Caco-2 (cell line): ENCODE measurements around the gene PFDN5. TPM values are rescaled to one million over a fixed set of nuclear protein-coding genes. Genes with fewer than 3 reads are reported as not detected.
A peak's percentile ranks its signal among the peaks of the same experiment; 100 is the strongest.

ENCODE experiments used
- BruUV-seq: library from RNA; stranded (reverse); fragments of 400-500 nt; replicated peaks from 2 replicates; lab custom pipeline; 2021; lab: Mats Ljungman, UMichigan
- CTCF ChIA-PET: fragments of 300-600 bp; sonication (Branson Sonifier 250); formaldehyde crosslinking; loops from one replicate; lab custom pipeline; 2022; ENCODE audit warnings: antibody characterized with exemption; lab: Charles Lee
- POLR2A ChIA-PET: fragments of 300-600 bp; sonication (Branson Sonifier 250); formaldehyde crosslinking; loops from one replicate; lab custom pipeline; 2022; ENCODE audit warnings: antibody characterized with exemption; lab: Charles Lee
- DNase-seq, 2 experiments: peaks; one replicate each; pipeline versions ENCODE4 v3.0.0 to v3.0.0-alpha.2; 2020 to 2022
- H3K27me3 ChIP-seq: replicated peaks from 2 replicates; pipeline ENCODE4 v1.6.0; 2011; ENCODE audit warnings: low read length; ENCODE audit not compliant: control insufficient read depth, insufficient read depth
- H3K36me3 ChIP-seq: 2 replicates; pipeline ENCODE4 v1.5.1; 2011; ENCODE audit warnings: low read length; ENCODE audit not compliant: control insufficient read depth, insufficient read depth
- H3K4me1 ChIP-seq: fragments of 250-450 bp; sonication (Bioruptor Pico); 2 replicates; pipeline ENCODE4 v1.5.1; 2020; ENCODE audit warnings: mild to moderate bottlenecking
- H3K4me3 ChIP-seq: 2 replicates; pipeline ENCODE4 v1.5.1; 2011; ENCODE audit warnings: low read depth, mild to moderate bottlenecking, control low read depth, low read length
- H3K9me3 ChIP-seq: fragments of 250-450 bp; sonication (Bioruptor Pico); 2 replicates; pipeline ENCODE4 v1.5.1; 2020; ENCODE audit warnings: mild to moderate bottlenecking, moderate library complexity
- H3K27ac Mint-ChIP-seq: one replicate; pipeline ENCODE4 v1.8.0; 2022; ENCODE audit warnings: mixed read lengths; ENCODE audit not compliant: unreplicated experiment
- H3K27me3 Mint-ChIP-seq: one replicate; pipeline ENCODE4 v1.8.0; 2022; ENCODE audit warnings: mixed read lengths; ENCODE audit not compliant: insufficient read depth, unreplicated experiment
- H3K36me3 Mint-ChIP-seq: one replicate; pipeline ENCODE4 v1.8.0; 2022; ENCODE audit warnings: mild to moderate bottlenecking, mixed read lengths; ENCODE audit not compliant: insufficient read depth, unreplicated experiment
- H3K4me1 Mint-ChIP-seq: one replicate; pipeline ENCODE4 v1.8.0; 2022; ENCODE audit warnings: low read depth, mixed read lengths; ENCODE audit not compliant: unreplicated experiment
- H3K4me3 Mint-ChIP-seq: one replicate; pipeline ENCODE4 v1.8.0; 2022; ENCODE audit warnings: mild to moderate bottlenecking, moderate library complexity, mixed read lengths; ENCODE audit not compliant: unreplicated experiment
- H3K9me3 Mint-ChIP-seq: one replicate; pipeline ENCODE4 v1.8.0; 2022; ENCODE audit warnings: mixed read lengths; ENCODE audit not compliant: unreplicated experiment
- intact Hi-C: fragments of 100-400 bp; cut with micrococcal nuclease; formaldehyde crosslinking; loops from one replicate; pipeline ENCODE4 v1.10.0; 2022; ENCODE audit not compliant: unreplicated experiment
- total RNA-seq: library from RNA; stranded (reverse); gene quantifications from 2 replicates; pipeline ENCODE4 v1.2.3, GENCODE V29; 2022
- TF ChIP-seq, protein P1 (sequence below), 2 experiments: fragments of 200-600 bp in 1 of 2; IDR thresholded peaks; 1 replicate in 1 of 2; 2 replicates in 1 of 2; pipeline versions ENCODE4 v1.5.1 to v1.8.0; 2011 to 2022; ENCODE audit warnings: antibody characterized with exemption in 1 of 2, control low read depth in 1 of 2, inconsistent platforms in 1 of 2, low read depth in 1 of 2, low read length in 1 of 2, mild to moderate bottlenecking in 1 of 2, moderate library complexity in 1 of 2; ENCODE audit not compliant: insufficient read depth in 1 of 2, severe bottlenecking in 1 of 2, unreplicated experiment in 1 of 2

The PFDN5 gene
- total RNA-seq, 1 experiment from 2014 or later: 251 TPM

DNA sequence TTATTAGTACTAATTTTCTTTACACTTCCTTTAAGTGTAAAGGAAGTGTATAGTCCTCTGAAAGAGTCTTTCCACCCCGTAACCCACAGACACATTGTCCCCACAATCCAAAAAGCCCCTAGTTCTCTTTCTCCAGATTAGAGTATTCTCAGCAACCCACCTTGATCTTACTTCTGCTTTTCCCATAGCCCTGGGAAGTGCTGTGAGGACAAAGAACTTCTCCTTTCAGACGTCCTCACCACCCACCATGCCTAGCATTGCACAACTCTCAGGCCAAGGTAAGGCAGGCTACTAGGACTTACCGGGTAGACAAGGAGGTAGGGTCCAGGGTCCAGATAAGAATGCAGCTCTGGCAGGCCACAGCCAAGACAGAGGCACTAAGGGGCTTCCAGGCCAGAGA, 18.7 kb downstream of the PFDN5 start:
- Histone ChIP-seq H3K4me1 (no peaks in the 10 kb centered on the region), H3K4me3 (no peak overlapping the region), H3K36me3 (no peaks in the 10 kb centered on the region; the same call in none of the 2 replicates), H3K27me3 (no peaks in the 10 kb centered on the region), H3K9me3 (no peaks in the 10 kb centered on the region)
- POLR2A ChIA-PET: no interaction called here
- DNase-seq: no peak
- Mint-ChIP-seq H3K36me3 (peaks cover 27% of the 10 kb centered on the region), H3K27ac (no peak overlapping the region), H3K9me3 (no peaks in the 10 kb centered on the region), H3K27me3 (no peaks in the 10 kb centered on the region), H3K4me3 (no peak overlapping the region), H3K4me1 (no peaks in the 10 kb centered on the region)
- CTCF ChIA-PET: no interaction called here
- intact Hi-C loops: no loop called here
- no TSS peak for BruUV-seq
- TF ChIP-seq, protein P1, sequence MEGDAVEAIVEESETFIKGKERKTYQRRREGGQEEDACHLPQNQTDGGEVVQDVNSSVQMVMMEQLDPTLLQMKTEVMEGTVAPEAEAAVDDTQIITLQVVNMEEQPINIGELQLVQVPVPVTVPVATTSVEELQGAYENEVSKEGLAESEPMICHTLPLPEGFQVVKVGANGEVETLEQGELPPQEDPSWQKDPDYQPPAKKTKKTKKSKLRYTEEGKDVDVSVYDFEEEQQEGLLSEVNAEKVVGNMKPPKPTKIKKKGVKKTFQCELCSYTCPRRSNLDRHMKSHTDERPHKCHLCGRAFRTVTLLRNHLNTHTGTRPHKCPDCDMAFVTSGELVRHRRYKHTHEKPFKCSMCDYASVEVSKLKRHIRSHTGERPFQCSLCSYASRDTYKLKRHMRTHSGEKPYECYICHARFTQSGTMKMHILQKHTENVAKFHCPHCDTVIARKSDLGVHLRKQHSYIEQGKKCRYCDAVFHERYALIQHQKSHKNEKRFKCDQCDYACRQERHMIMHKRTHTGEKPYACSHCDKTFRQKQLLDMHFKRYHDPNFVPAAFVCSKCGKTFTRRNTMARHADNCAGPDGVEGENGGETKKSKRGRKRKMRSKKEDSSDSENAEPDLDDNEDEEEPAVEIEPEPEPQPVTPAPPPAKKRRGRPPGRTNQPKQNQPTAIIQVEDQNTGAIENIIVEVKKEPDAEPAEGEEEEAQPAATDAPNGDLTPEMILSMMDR (IDR thresholded peaks at IDR 0.05; ENCODE audit: insufficient read depth in 1 of 2, low read depth in 1 of 2, low read length in 1 of 2, severe bottlenecking in 1 of 2, unreplicated experiment in 1 of 2): no peak

DNA sequence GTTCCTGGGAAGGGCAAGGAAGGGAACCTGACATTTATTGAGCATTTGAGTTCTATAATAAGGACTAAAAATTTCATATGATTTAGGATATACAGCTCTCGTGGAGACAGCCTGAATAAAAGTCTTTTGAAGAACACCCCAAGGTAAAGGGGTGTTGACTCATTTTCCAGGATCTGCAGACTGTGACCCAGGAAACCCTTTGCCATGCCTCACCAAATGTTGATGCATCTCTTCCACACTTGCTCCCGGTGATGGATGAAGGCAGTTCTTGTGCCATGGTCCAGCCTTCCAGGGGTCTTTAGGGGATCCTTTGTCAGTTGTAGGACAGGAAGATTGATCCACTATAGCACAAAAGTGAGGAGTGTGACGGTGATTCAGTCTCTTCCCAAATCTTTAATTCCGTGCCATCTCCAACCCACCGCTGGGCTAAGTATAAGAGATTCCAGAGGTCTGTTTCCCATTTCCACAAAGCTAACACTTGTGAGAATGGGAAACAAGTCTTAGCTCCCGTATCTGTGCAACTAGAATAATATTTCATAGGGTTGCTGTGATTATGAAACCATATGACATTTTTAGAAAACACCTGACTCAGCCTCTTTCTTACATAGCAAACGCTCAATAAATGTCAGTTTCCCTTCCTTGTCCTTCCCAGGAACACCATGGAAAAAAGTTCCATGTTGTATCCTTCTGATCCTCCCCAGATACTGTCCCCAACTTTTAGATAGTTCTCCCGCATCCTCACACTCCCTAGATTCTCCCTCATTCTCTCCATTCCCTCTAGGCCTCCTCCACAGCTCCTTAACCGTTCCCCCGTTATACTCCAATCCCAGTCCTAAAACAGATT, 25.2 kb downstream of the PFDN5 start:
- Mint-ChIP-seq H3K4me1 (peaks cover 13% of the 10 kb centered on the region), H3K36me3 (peaks cover 30% of the 10 kb centered on the region), H3K9me3 (no peaks in the 10 kb centered on the region), H3K27ac (peak overlapping the region; percentile 84), H3K4me3 (peak overlapping the region; percentile 84), H3K27me3 (no peaks in the 10 kb centered on the region)
- BruUV-seq: TSS peak; percentile 85
- CTCF ChIA-PET: interaction anchor here (0.5 to 2.6 kb wide), 52 partner anchors 9 to 359 kb away, joined by 3 to 63 read pairs (median 5); partner anchors contain the start of genes ATP5MC2, ESPL1, MYG1 and NPFF
- intact Hi-C loops: loop anchor here (1.0 kb wide), 2 partner anchors 21 to 25 kb away; partner anchors contain the start of genes MYG1 and PFDN5
- peaks cover 14% of the 10 kb centered on the region for H3K4me1 ChIP-seq
- POLR2A ChIA-PET: interaction anchor here (0.5 to 1.8 kb wide), 15 partner anchors 21 to 242 kb away, joined by 3 to 20 read pairs (median 7); partner anchors contain the start of genes CSAD, MYG1, PFDN5 and SP1
- no peaks in the 10 kb centered on the region for H3K9me3 ChIP-seq
- H3K4me3 ChIP-seq: peak overlapping the region; percentile 63
- TF ChIP-seq, protein P1 (IDR thresholded peaks at IDR 0.05; ENCODE audit: insufficient read depth in 1 of 2, low read depth in 1 of 2, low read length in 1 of 2, severe bottlenecking in 1 of 2, unreplicated experiment in 1 of 2): no peak
- H3K36me3 ChIP-seq: peaks cover 2% of the 10 kb centered on the region
- no peak for DNase-seq
- no peaks in the 10 kb centered on the region for H3K27me3 ChIP-seq

DNA sequence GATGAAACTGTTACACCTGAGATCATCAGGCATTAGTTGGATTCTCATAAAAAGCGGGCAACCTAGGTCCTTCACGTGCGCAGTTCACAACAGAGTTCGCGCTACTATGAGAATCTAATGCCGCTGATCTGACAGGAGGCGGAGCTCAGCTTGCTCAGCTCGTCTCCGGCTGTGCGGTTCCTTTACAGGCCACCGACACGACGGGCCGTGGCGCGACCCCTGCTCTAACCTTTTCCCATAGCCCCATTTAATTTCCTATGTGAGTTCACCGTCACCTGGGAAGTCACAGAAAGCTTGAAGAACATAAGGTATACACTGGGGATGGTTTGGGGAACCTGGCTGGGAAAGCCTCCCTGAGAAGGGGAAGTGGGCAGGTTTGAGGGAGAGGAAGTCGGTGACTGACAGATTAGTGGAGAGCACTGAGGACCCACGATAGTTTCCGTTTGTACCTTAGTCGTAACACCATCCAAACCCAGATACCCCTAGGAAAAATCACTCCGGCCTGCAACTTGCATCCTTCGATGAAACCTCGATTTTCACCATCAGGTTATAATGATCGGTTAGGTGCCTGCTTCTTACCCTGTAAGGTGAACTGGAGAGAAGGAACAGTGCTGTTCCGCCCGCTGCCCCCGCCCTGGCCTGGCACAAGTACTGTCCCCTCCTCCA, 28.9 kb downstream of the PFDN5 start:
- H3K9me3 Mint-ChIP-seq: no peaks in the 10 kb centered on the region
- Histone ChIP-seq H3K27me3 (no peaks in the 10 kb centered on the region), H3K9me3 (no peaks in the 10 kb centered on the region), H3K4me1 (peaks cover 20% of the 10 kb centered on the region), H3K36me3 (peaks cover 1% of the 10 kb centered on the region; the same call in 1 of the 2 replicates), H3K4me3 (peak overlapping the region; percentile 61)
- peak overlapping the region; percentile 80 for H3K27ac Mint-ChIP-seq
- no peak for DNase-seq
- H3K4me1 Mint-ChIP-seq: peaks cover 22% of the 10 kb centered on the region
- CTCF ChIA-PET: interaction anchor here (0.7 to 3.2 kb wide), 4 partner anchors 21 to 97 kb away, joined by 3 to 45 read pairs (median 8); partner anchors contain the start of gene SP1
- no peaks in the 10 kb centered on the region for H3K27me3 Mint-ChIP-seq
- intact Hi-C loops: loop anchor here (1.0 to 2.0 kb wide), 6 partner anchors 21 to 185 kb away; partner anchors contain the start of gene TARBP2
- H3K4me3 Mint-ChIP-seq: peak overlapping the region; percentile 68
- TF ChIP-seq, protein P1 (IDR thresholded peaks at IDR 0.05; ENCODE audit: insufficient read depth in 1 of 2, low read depth in 1 of 2, low read length in 1 of 2, severe bottlenecking in 1 of 2, unreplicated experiment in 1 of 2): no peak
- no TSS peak for BruUV-seq
- peaks cover 11% of the 10 kb centered on the region for H3K36me3 Mint-ChIP-seq
- POLR2A ChIA-PET: interaction anchor here (0.5 to 1.2 kb wide), 5 partner anchors 55 to 410 kb away, joined by 3 to 4 read pairs (median 3); partner anchors contain the start of genes SP1 and TARBP2
